Left lung (tissue), 10 donors: ENCODE results near the gene PRDM10. TPM values are rescaled to one million over a fixed set of nuclear protein-coding genes. Genes with fewer than 3 reads are reported as not detected.

Source experiments
- ATAC-seq: fragments of 200-7000 bp; cut with Tn5 transposase; one replicate; pipeline ENCODE4 v1.9.1; 2020; ENCODE audit warnings: moderate library complexity
- DNase-seq, 4 donors: peaks; one replicate each; pipeline ENCODE4 v3.0.0-alpha.2; 2013 to 2020
- H3K27ac ChIP-seq, 2 donors: fragments of 200-600 bp; sonication (generic) in 1 of 2; one replicate each; pipeline versions ENCODE4 v1.5.0 to v1.8.0; 2020 to 2021
- H3K27me3 ChIP-seq, 2 donors: fragments of 200-600 bp; sonication (generic) in 1 of 2; one replicate each; pipeline versions ENCODE4 v1.5.0 to v1.8.0; 2020 to 2021
- H3K36me3 ChIP-seq, 2 donors: fragments of 200-600 bp; sonication (generic) in 1 of 2; one replicate each; pipeline versions ENCODE4 v1.5.0 to v1.8.0; 2020 to 2021
- H3K4me1 ChIP-seq, 2 donors: fragments of 200-600 bp; one replicate each; pipeline ENCODE4 v1.8.0; 2021
- H3K4me3 ChIP-seq, 2 donors: fragments of 200-600 bp; sonication (generic) in 1 of 2; one replicate each; pipeline versions ENCODE4 v1.5.0 to v1.8.0; 2020 to 2021; ENCODE audit warnings: mild to moderate bottlenecking in 1 of 2
- H3K9me3 ChIP-seq, 2 donors: fragments of 200-600 bp; sonication (generic) in 1 of 2; one replicate each; pipeline versions ENCODE4 v1.5.0 to v1.8.0; 2020 to 2021
- CTCF ChIP-seq, 2 donors: fragments of 200-600 bp; sonication (generic) in 1 of 2; IDR thresholded peaks; one replicate each; pipeline versions ENCODE4 v1.5.0 to v1.8.0; 2021; ENCODE audit warnings: antibody characterized with exemption in 2 of 2
- intact Hi-C, 2 donors: fragments of 100-400 bp; cut with DNase I; formaldehyde crosslinking; loops; one replicate each; pipeline versions ENCODE4 v1.11.2 to v1.14.2; 2022
- polyA plus RNA-seq, 6 donors: library from polyadenylated mRNA; unstranded; fragments of 120-200 nt; gene quantifications; one replicate each; pipeline ENCODE4 v1.2.1, GENCODE V29; 2013; ENCODE audit not compliant: insufficient read length in 6 of 6
- total RNA-seq, 2 donors: library from RNA; stranded (reverse); fragmentation: NEBNext Ultra II Directional; extraction: Animal tissue kit (Norgen Biotek cat#: 25700); gene quantifications; one replicate each; pipeline ENCODE4 v1.2.1, GENCODE V29; 2021
- donor health status: DM: no; HTN: yes; CAD: no.
- donor health status: DM: no; HTN: no; CAD: no.

The PRDM10 gene
- total and polyA plus RNA-seq, 8 donors = 8.0 to 15.9 (median 10.6) TPM

- Histone ChIP-seq H3K36me3 (peaks cover 0 to 98% of the 10 kb centered on the region in 2 donors), H3K4me3 (no peak overlapping the region), H3K9me3 (no peaks in the 10 kb centered on the region), H3K27me3 (no peaks in the 10 kb centered on the region), H3K27ac (no peak overlapping the region), H3K4me1 (peaks cover 0 to 6% of the 10 kb centered on the region in 2 donors)
- DNase-seq (no peak), ATAC-seq (no peak)
- no peak for TF ChIP-seq CTCF (IDR thresholded peaks at IDR 0.05)
- intact Hi-C loops = no loop called here
Observed at GRCh38 chr11:129865701-129866100, 136.9 kb downstream of the PRDM10 start.

GRCh38 chr11:129864811-129865210, 137.8 kb downstream of the PRDM10 start:
- TF ChIP-seq CTCF (IDR thresholded peaks at IDR 0.05) = no peak
- intact Hi-C loops = no loop called here
- peaks cover 0 to 6% of the 10 kb centered on the region in 2 donors for H3K4me1 ChIP-seq

GRCh38 chr11:129861702-129862522, 140.7 kb downstream of the PRDM10 start:
- Histone ChIP-seq H3K9me3 (no peaks in the 10 kb centered on the region), H3K4me1 (peaks cover 0 to 6% of the 10 kb centered on the region in 2 donors), H3K27ac (peak overlapping the region; percentile 51 to 74), H3K36me3 (peaks cover 0 to 84% of the 10 kb centered on the region in 2 donors), H3K27me3 (no peaks in the 10 kb centered on the region), H3K4me3 (peak overlapping the region in 1 of 2 donors; percentile 7)
- ATAC-seq (peak; percentile 96), DNase-seq (peak in 3 of 4 donors; percentile 36 to 80 (median 77))
- TF ChIP-seq CTCF (IDR thresholded peaks at IDR 0.05) = no peak
- intact Hi-C loops = no loop called here

More at GRCh38 chr11:129864811-129865210, 137.8 kb downstream of the PRDM10 start:
- DNase-seq = no peak
- no peak for ATAC-seq
- Histone ChIP-seq H3K27ac (no peak overlapping the region), H3K4me3 (no peak overlapping the region), H3K36me3 (peaks cover 0 to 98% of the 10 kb centered on the region in 2 donors), H3K9me3 (no peaks in the 10 kb centered on the region), H3K27me3 (no peaks in the 10 kb centered on the region)

GRCh38 chr11:129856036-129856435, 146.6 kb downstream of the PRDM10 start:
- intact Hi-C loops = no loop called here
- no peak overlapping the region for H3K27ac ChIP-seq
- H3K9me3 ChIP-seq = no peaks in the 10 kb centered on the region
- peaks cover 7 to 15% of the 10 kb centered on the region in 2 donors for H3K4me1 ChIP-seq
- TF ChIP-seq CTCF (IDR thresholded peaks at IDR 0.05) = no peak
- H3K27me3 ChIP-seq = no peaks in the 10 kb centered on the region
- ATAC-seq (no peak), DNase-seq (no peak)
- H3K4me3 ChIP-seq = no peak overlapping the region
- peaks cover 0 to 27% of the 10 kb centered on the region in 2 donors for H3K36me3 ChIP-seq

GRCh38 chr11:129855086-129855485, 147.5 kb downstream of the PRDM10 start:
- ATAC-seq = no peak
- no peak for TF ChIP-seq CTCF (IDR thresholded peaks at IDR 0.05)
- peaks cover 0 to 18% of the 10 kb centered on the region in 2 donors for H3K36me3 ChIP-seq

More at GRCh38 chr11:129855086-129855485, 147.5 kb downstream of the PRDM10 start:
- DNase-seq = no peak
- Histone ChIP-seq H3K4me1 (peaks cover 7 to 15% of the 10 kb centered on the region in 2 donors), H3K9me3 (no peaks in the 10 kb centered on the region), H3K27ac (no peak overlapping the region), H3K4me3 (no peak overlapping the region), H3K27me3 (no peaks in the 10 kb centered on the region)
- intact Hi-C loops = no loop called here
